LNCaP clone FGC (cell line): ENCODE data around the gene SOWAHB.

Experiments
- DNase-seq: peaks from one replicate; pipeline ENCODE4 v3.0.0-alpha.2; 2011; ENCODE audit warnings: low read depth
- H3K4me3 ChIP-seq: 2 replicates; pipeline ENCODE4 v1.5.1; 2011; ENCODE audit warnings: mild to moderate bottlenecking, low read depth, low read length, control low read depth
- CTCF ChIP-seq: IDR thresholded peaks from 2 replicates; pipeline ENCODE4 v1.5.1; 2012; ENCODE audit warnings: mild to moderate bottlenecking; ENCODE audit not compliant: control insufficient read depth, insufficient read depth; ENCODE audit errors: extremely low read depth

Gene SOWAHB

GRCh38 chr4:76850010-76850441 is 47.9 kb downstream of the SOWAHB start:
- no peak for TF ChIP-seq CTCF
- peak; percentile 82 for DNase-seq
- H3K4me3 ChIP-seq = no peak overlapping the region
